PC-3 (cell line): ENCODE data around the gene AREL1. TPM values are rescaled to one million over a fixed set of nuclear protein-coding genes. Genes with fewer than 3 reads are reported as not detected.

ENCODE experiments used
- ATAC-seq: fragments of 200-7000 bp; cut with Tn5 transposase; 2 replicates; pipeline ENCODE4 v1.9.1; 2020; ENCODE audit warnings: mild to moderate bottlenecking, moderate library complexity
- BruUV-seq: library from RNA; stranded (reverse); fragments of 400-500 nt; replicated peaks from 2 replicates; lab custom pipeline; 2021; lab: Mats Ljungman, UMichigan
- CTCF ChIA-PET: fragments of 300-600 bp; sonication (Branson Sonifier 250); formaldehyde crosslinking; loops from one replicate; lab custom pipeline; 2022; ENCODE audit warnings: antibody characterized with exemption; lab: Charles Lee
- POLR2A ChIA-PET: fragments of 300-600 bp; sonication (Branson Sonifier 250); formaldehyde crosslinking; loops from one replicate; lab custom pipeline; 2022; ENCODE audit warnings: antibody characterized with exemption; ENCODE audit not compliant: unreplicated experiment; lab: Charles Lee
- DNase-seq: peaks from one replicate; pipeline ENCODE4 v3.0.0-alpha.2; 2015
- H2AFZ ChIP-seq: fragments of 300-600 bp; sonication (generic); 2 replicates; pipeline ENCODE4 v1.6.0; 2016; ENCODE audit warnings: antibody characterized with exemption, low read length
- H3F3A ChIP-seq: fragments of 300-600 bp; sonication (generic); one replicate; pipeline ENCODE4 v1.6.0; 2017; ENCODE audit warnings: antibody characterized with exemption, low read length, control low read depth, mild to moderate bottlenecking; ENCODE audit not compliant: unreplicated experiment
- H3K27ac ChIP-seq: fragments of 300-600 bp; sonication (generic); 2 replicates; pipeline ENCODE4 v1.5.1; 2016; ENCODE audit warnings: mild to moderate bottlenecking, low read length
- H3K27me3 ChIP-seq: fragments of 300-600 bp; sonication (generic); 2 replicates; pipeline ENCODE4 v1.6.1; 2016; ENCODE audit warnings: low read length, mixed read lengths
- H3K36me3 ChIP-seq: fragments of 300-600 bp; sonication (generic); 2 replicates; pipeline ENCODE4 v1.6.1; 2016; ENCODE audit warnings: low read depth, mixed run types, low read length, mixed read lengths
- H3K4me1 ChIP-seq: fragments of 300-600 bp; sonication (generic); 2 replicates; pipeline ENCODE4 v1.5.1; 2016; ENCODE audit warnings: low read length; ENCODE audit not compliant: insufficient read depth
- H3K4me2 ChIP-seq: fragments of 300-600 bp; sonication (generic); 2 replicates; pipeline ENCODE4 v1.6.0; 2016; ENCODE audit warnings: low read length
- H3K4me3 ChIP-seq: fragments of 300-600 bp; sonication (generic); 2 replicates; pipeline ENCODE4 v1.5.1; 2016; ENCODE audit warnings: mild to moderate bottlenecking, low read length, mixed read lengths
- H3K79me2 ChIP-seq: fragments of 300-600 bp; sonication (generic); 2 replicates; pipeline ENCODE4 v1.6.1; 2017; ENCODE audit warnings: low read length, mixed read lengths
- H3K9ac ChIP-seq: fragments of 300-600 bp; sonication (generic); 2 replicates; pipeline ENCODE4 v1.6.0; 2016; ENCODE audit warnings: mild to moderate bottlenecking, low read length
- H3K9me2 ChIP-seq: fragments of 300-600 bp; sonication (generic); replicated peaks from 2 replicates; pipeline ENCODE4 v1.6.1; 2016; ENCODE audit warnings: mixed run types, low read length, mixed read lengths
- H3K9me3 ChIP-seq: fragments of 300-600 bp; sonication (generic); 2 replicates; pipeline ENCODE4 v1.6.1; 2016; ENCODE audit warnings: low read length, mixed read lengths
- H4K20me1 ChIP-seq: fragments of 300-600 bp; sonication (generic); 2 replicates; pipeline ENCODE4 v1.6.1; 2016; ENCODE audit warnings: low read length, mixed read lengths
- EZH2 ChIP-seq: fragments of 300-600 bp; sonication (generic); IDR thresholded peaks from one replicate; pipeline ENCODE4 v1.6.1; 2017; ENCODE audit warnings: antibody characterized with exemption, mild to moderate bottlenecking, low read length; ENCODE audit not compliant: unreplicated experiment
- EZH2phosphoT487 ChIP-seq: fragments of 300-600 bp; sonication (generic); IDR thresholded peaks from 2 replicates; pipeline ENCODE4 v1.6.1; 2018; ENCODE audit warnings: mild to moderate bottlenecking, antibody characterized with exemption, low read length, borderline replicate concordance
- intact Hi-C: fragments of 100-400 bp; cut with micrococcal nuclease; formaldehyde crosslinking; loops from 2 replicates; pipeline ENCODE4 v1.9.0; 2023
- total RNA-seq: library from RNA; depleted of rRNA; stranded (reverse); fragments of >200 nt; gene quantifications from 2 replicates; pipeline ENCODE4 v1.2.3, GENCODE V29; 2014
- TF ChIP-seq, protein P1 (sequence below): fragments of 300-600 bp; sonication (generic); conservative IDR thresholded peaks from 2 replicates; pipeline ENCODE4 v1.5.1; 2017; ENCODE audit warnings: antibody characterized with exemption, low read depth, mild to moderate bottlenecking, low read length

The AREL1 gene
- total RNA-seq, 1 experiment from 2014 or later: 32.1 TPM

DNA sequence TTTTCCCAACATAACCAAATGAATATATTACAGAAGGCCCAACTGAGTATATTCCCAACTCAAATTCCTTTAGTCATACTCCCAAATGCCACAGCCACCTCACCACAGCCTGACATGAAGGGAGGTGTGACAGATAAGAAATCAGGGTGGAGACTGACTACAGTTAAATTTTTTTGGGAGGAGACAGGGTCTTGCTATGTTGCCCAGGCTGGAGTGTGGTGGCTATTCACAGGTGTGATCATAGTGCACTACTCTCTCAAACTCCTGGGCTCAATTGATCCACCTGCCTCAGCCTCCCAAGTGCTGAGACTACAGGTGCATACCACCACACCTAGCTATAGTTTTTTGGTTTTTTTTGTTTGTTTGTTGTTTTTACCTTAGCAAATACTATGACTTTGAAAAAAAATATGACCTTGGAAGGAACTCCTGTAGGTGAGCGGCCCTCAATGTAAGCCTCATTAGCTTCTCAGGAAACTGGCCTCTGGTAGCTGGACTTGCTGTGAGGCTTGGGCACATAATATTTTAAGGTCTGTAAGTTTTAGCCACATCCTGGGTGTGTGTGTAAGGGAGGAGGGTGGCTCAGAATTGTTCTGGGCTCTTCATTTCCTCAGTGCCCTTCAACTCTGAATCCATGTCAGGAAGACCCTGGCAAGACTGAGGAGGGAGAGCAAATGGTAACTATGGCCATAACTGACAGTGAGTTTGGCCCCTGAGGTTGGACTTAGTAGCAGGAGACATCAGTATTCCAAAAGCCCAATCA lies 61.8 kb downstream of the AREL1 start:
- DNase-seq (no peak), ATAC-seq (no peak)
- Histone ChIP-seq H4K20me1 (no peaks in the 10 kb centered on the region), H3K4me1 (peaks cover 8% of the 10 kb centered on the region; the same call in 1 of the 2 replicates), H3K27me3 (no peaks in the 10 kb centered on the region), H3K36me3 (no peaks in the 10 kb centered on the region), H3K9ac (no peak overlapping the region), H2AFZ (no peak overlapping the region), H3K79me2 (no peaks in the 10 kb centered on the region), H3K9me3 (no peaks in the 10 kb centered on the region), H3K9me2 (no peaks in the 10 kb centered on the region), H3F3A (no peaks in the 10 kb centered on the region), H3K4me2 (no peak overlapping the region), H3K27ac (no peak overlapping the region), H3K4me3 (no peak overlapping the region)
- intact Hi-C loops: no loop called here
- POLR2A ChIA-PET: no interaction called here
- TF ChIP-seq EZH2 (no peak), EZH2phosphoT487 (no peak)
- TF ChIP-seq, protein P1, sequence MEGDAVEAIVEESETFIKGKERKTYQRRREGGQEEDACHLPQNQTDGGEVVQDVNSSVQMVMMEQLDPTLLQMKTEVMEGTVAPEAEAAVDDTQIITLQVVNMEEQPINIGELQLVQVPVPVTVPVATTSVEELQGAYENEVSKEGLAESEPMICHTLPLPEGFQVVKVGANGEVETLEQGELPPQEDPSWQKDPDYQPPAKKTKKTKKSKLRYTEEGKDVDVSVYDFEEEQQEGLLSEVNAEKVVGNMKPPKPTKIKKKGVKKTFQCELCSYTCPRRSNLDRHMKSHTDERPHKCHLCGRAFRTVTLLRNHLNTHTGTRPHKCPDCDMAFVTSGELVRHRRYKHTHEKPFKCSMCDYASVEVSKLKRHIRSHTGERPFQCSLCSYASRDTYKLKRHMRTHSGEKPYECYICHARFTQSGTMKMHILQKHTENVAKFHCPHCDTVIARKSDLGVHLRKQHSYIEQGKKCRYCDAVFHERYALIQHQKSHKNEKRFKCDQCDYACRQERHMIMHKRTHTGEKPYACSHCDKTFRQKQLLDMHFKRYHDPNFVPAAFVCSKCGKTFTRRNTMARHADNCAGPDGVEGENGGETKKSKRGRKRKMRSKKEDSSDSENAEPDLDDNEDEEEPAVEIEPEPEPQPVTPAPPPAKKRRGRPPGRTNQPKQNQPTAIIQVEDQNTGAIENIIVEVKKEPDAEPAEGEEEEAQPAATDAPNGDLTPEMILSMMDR: no peak
- no TSS peak for BruUV-seq
- CTCF ChIA-PET: no interaction called here

DNA sequence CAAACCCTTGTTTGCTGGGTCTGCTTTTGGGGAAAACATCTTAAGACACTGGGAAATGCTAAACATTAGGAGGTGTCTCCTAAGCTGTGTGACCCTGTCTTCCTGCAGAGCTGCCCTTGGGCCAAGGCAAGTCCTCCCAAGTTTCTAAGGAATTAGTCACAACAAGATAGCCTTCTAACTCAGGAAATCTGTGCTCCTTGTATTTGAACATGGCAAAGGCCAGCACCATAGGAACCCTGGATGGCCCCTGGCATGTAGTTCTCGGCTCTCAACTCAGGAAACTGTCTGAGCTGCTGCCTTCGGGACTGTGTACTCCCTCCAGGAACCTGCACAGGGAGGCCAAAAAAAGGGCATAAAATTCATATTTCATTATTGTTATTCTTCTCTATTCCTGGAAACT lies 63.2 kb downstream of the AREL1 start:
- POLR2A ChIA-PET: no interaction called here

More for the DNA sequence above, 63.2 kb downstream of the AREL1 start:
- no peak overlapping the region for H3K9ac ChIP-seq
- no peaks in the 10 kb centered on the region for H3K36me3 ChIP-seq
- BruUV-seq: no TSS peak
- intact Hi-C loops: no loop called here
- H3K27me3 ChIP-seq: no peaks in the 10 kb centered on the region
- TF ChIP-seq EZH2: no peak
- TF ChIP-seq, protein P1: no peak
- TF ChIP-seq EZH2phosphoT487: no peak
- DNase-seq (peak; percentile 7), ATAC-seq (peak; percentile 20)
- no peaks in the 10 kb centered on the region for H3K79me2 ChIP-seq
- CTCF ChIA-PET: no interaction called here
- H3K9me2 ChIP-seq: no peaks in the 10 kb centered on the region
- H3K4me2 ChIP-seq: no peak overlapping the region
- no peak overlapping the region for H2AFZ ChIP-seq
- peaks cover 6% of the 10 kb centered on the region; the same call in 1 of the 2 replicates for H3K4me1 ChIP-seq
- no peaks in the 10 kb centered on the region for H3F3A ChIP-seq
- H3K27ac ChIP-seq: no peak overlapping the region
- no peak overlapping the region for H3K4me3 ChIP-seq
- H4K20me1 ChIP-seq: no peaks in the 10 kb centered on the region
- no peaks in the 10 kb centered on the region for H3K9me3 ChIP-seq
